ENCODE data around the gene EXTL1. TPM values are rescaled to one million over a fixed set of nuclear protein-coding genes. Genes with fewer than 3 reads are reported as not detected.

The EXTL1 gene
- total RNA-seq, 1 experiment from 2014 or later: not detected

GRCh38 chr1:26031196-26031595 is 9.6 kb downstream of the EXTL1 start:
- H3K9me3 ChIP-seq: no peaks in the 10 kb centered on the region
- no peaks in the 10 kb centered on the region for H3K36me3 ChIP-seq
- no peak for DNase-seq
- H3K4me3 ChIP-seq: no peak overlapping the region
- no peaks in the 10 kb centered on the region for H3K27me3 ChIP-seq

GRCh38 chr1:26031611-26032220 is 10.1 kb downstream of the EXTL1 start:
- Histone ChIP-seq H3K36me3 (no peaks in the 10 kb centered on the region), H3K9me3 (no peaks in the 10 kb centered on the region), H3K27me3 (no peaks in the 10 kb centered on the region), H3K4me3 (no peak overlapping the region)
- no peak for DNase-seq

- Histone ChIP-seq H3K4me3 (no peak overlapping the region), H3K27me3 (no peaks in the 10 kb centered on the region), H3K36me3 (no peaks in the 10 kb centered on the region), H3K9me3 (no peaks in the 10 kb centered on the region)
- no peak for DNase-seq
These were observed 11.2 kb downstream of the EXTL1 start for GRCh38 chr1:26032656-26033357.

GRCh38 chr1:26034504-26035202 is 13.1 kb downstream of the EXTL1 start:
- peak overlapping the region; percentile 61 for H3K4me3 ChIP-seq
- H3K36me3 ChIP-seq: no peaks in the 10 kb centered on the region
- no peak for DNase-seq

GRCh38 chr1:26035203-26035958 is 13.8 kb downstream of the EXTL1 start:
- peak; percentile 93 for DNase-seq
- peak overlapping the region; percentile 61 for H3K4me3 ChIP-seq
- H3K36me3 ChIP-seq: no peaks in the 10 kb centered on the region
- no peaks in the 10 kb centered on the region for H3K9me3 ChIP-seq
- no peaks in the 10 kb centered on the region for H3K27me3 ChIP-seq

More at GRCh38 chr1:26034504-26035202, 13.1 kb downstream of the EXTL1 start:
- no peaks in the 10 kb centered on the region for H3K9me3 ChIP-seq
- no peaks in the 10 kb centered on the region for H3K27me3 ChIP-seq

- H3K36me3 ChIP-seq: no peaks in the 10 kb centered on the region
- peak overlapping the region; percentile 61 for H3K4me3 ChIP-seq
- no peaks in the 10 kb centered on the region for H3K9me3 ChIP-seq
- DNase-seq: peak; percentile 67
- H3K27me3 ChIP-seq: no peaks in the 10 kb centered on the region
These were observed 14.6 kb downstream of the EXTL1 start for GRCh38 chr1:26035959-26036755.

GRCh38 chr1:26036756-26037281 is 15.2 kb downstream of the EXTL1 start:
- no peaks in the 10 kb centered on the region for H3K36me3 ChIP-seq
- no peaks in the 10 kb centered on the region for H3K9me3 ChIP-seq
- H3K27me3 ChIP-seq: no peaks in the 10 kb centered on the region
- H3K4me3 ChIP-seq: no peak overlapping the region
- DNase-seq: no peak

- DNase-seq: no peak
- Histone ChIP-seq H3K36me3 (no peaks in the 10 kb centered on the region), H3K4me3 (no peak overlapping the region), H3K9me3 (no peaks in the 10 kb centered on the region), H3K27me3 (no peaks in the 10 kb centered on the region)
These were observed 16.3 kb downstream of the EXTL1 start for GRCh38 chr1:26037904-26038303.

GRCh38 chr1:26038477-26038876 is 16.9 kb downstream of the EXTL1 start:
- Histone ChIP-seq H3K9me3 (no peaks in the 10 kb centered on the region), H3K36me3 (no peaks in the 10 kb centered on the region), H3K27me3 (no peaks in the 10 kb centered on the region), H3K4me3 (no peak overlapping the region)
- no peak for DNase-seq

GRCh38 chr1:26038904-26039303 is 17.3 kb downstream of the EXTL1 start:
- Histone ChIP-seq H3K9me3 (no peaks in the 10 kb centered on the region), H3K4me3 (no peak overlapping the region), H3K27me3 (no peaks in the 10 kb centered on the region), H3K36me3 (no peaks in the 10 kb centered on the region)
- no peak for DNase-seq

- H3K4me3 ChIP-seq: no peak overlapping the region
- peaks cover 15% of the 10 kb centered on the region for H3K27me3 ChIP-seq
- DNase-seq: no peak
- H3K9me3 ChIP-seq: no peaks in the 10 kb centered on the region
- no peaks in the 10 kb centered on the region for H3K36me3 ChIP-seq
These were observed 19.8 kb downstream of the EXTL1 start for GRCh38 chr1:26041401-26041800.

GRCh38 chr1:26041978-26042377 is 20.4 kb downstream of the EXTL1 start:
- Histone ChIP-seq H3K27me3 (peaks cover 21% of the 10 kb centered on the region), H3K9me3 (no peaks in the 10 kb centered on the region), H3K4me3 (no peak overlapping the region), H3K36me3 (no peaks in the 10 kb centered on the region)
- no peak for DNase-seq

- no peak for DNase-seq
- peaks cover 28% of the 10 kb centered on the region for H3K27me3 ChIP-seq
- H3K4me3 ChIP-seq: no peak overlapping the region
- no peaks in the 10 kb centered on the region for H3K9me3 ChIP-seq
- no peaks in the 10 kb centered on the region for H3K36me3 ChIP-seq
These were observed 22.2 kb downstream of the EXTL1 start for GRCh38 chr1:26043765-26044164.

GRCh38 chr1:26044414-26044813 is 22.8 kb downstream of the EXTL1 start:
- H3K9me3 ChIP-seq: no peaks in the 10 kb centered on the region
- no peak overlapping the region for H3K4me3 ChIP-seq
- DNase-seq: no peak
- H3K27me3 ChIP-seq: peaks cover 28% of the 10 kb centered on the region
- no peaks in the 10 kb centered on the region for H3K36me3 ChIP-seq

GRCh38 chr1:26044971-26045721 is 23.6 kb downstream of the EXTL1 start:
- H3K36me3 ChIP-seq: no peaks in the 10 kb centered on the region
- H3K4me3 ChIP-seq: no peak overlapping the region
- DNase-seq: no peak
- H3K9me3 ChIP-seq: no peaks in the 10 kb centered on the region
- peaks cover 28% of the 10 kb centered on the region for H3K27me3 ChIP-seq
